ENCODE results near the gene FKBP2. TPM values are rescaled to one million over a fixed set of nuclear protein-coding genes. Genes with fewer than 3 reads are reported as not detected.
A peak's percentile ranks its signal among the peaks of the same experiment; 100 is the strongest.
"Not testable (repeated sequence)": the region's sequence is repeated elsewhere in the genome, so short reads cannot be mapped to it uniquely, and the experiment has no call there.

The FKBP2 gene
- total RNA-seq, 1 donor from 2014 or later: 41.6 TPM

DNA sequence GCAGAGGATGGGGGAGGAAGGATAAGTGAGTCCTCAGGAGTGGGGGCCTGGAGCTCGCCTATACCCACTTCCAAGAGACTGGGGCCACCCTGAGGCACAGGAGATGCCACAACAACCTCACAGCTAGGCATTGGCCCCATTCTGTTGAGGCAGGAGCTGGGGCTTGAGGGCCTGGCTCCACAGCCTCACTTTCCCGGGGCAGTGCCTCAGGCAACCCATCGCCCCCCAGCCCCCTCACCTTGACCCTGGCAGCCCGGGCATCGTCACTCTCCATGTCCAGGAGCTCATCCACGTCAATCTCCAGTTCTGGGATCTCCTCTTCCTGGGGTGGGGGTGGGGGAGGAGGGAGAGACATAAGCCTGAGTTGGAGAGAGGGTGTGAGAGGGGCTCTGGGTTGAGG, 4.1 kb downstream of the FKBP2 start:
- DNase-seq (no peak), ATAC-seq (ENCODE audit: poor library complexity) (no peak)
- intact Hi-C loops (cut with DNase I): no loop called here

DNA sequence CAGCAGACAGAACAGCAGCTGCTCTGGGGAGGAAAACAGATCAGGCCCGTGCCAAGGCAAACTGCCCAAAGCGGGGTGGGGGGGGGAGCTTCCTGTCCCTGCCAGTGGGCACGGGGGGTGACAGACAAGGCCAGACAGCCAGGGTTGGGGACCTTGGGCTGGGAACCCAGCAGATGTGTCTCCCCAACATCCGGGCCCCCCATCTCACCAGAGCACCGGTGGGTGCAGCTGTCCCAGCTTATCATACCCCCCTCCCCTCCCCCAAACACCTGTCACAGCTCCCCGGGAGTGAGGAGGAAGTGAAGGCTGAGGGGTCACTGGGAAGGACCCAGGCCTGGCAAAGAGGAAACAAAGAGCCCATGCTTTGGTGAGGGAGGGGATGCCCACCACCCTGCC, 4.5 kb downstream of the FKBP2 start:
- DNase-seq: no peak
- ATAC-seq (ENCODE audit: poor library complexity): no peak
- intact Hi-C loops (cut with DNase I): no loop called here

DNA sequence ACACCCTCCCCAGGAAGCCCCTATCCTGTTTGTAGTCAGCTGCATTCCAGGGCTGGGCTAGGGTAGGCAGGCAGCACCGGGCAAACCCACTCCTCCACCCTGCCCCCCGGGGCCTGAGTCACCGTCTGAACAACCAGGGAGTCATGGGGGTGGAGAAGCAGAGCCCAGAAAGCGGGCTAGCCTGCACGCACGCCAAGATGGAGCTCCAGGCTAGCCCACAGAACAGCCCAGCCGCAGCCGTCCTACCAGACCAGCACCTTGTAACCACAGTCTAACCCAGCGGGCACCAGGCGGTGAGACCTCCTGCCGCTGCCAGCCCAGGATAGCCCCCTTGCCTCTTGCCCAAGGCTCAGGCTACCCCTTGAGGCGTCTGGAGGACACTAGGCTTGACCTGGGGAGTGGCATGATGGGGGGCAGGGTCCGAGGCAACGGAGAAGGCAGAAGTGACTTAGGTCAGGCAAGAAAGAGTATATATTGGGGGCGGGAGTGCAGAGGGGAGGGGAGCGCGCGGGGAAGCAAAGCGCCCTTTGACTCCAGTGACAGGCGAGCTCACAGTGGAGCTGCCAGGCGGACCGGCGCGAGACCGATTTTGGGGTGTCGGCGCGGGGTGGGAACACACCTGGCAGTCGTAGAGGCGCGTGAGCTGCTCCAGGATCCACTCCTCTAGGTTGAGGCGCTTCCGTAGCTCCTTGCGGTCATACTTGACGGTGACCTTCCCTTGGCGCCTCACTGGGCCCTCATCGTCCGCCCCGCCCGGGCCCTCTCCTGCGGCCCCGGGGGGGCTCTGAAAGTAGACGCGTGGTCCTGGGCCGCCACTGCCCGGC, 5.1 kb downstream of the FKBP2 start:
- intact Hi-C loops (cut with DNase I): no loop called here
- no peak for ATAC-seq (ENCODE audit: poor library complexity)
- peak; percentile 80 for DNase-seq

DNA sequence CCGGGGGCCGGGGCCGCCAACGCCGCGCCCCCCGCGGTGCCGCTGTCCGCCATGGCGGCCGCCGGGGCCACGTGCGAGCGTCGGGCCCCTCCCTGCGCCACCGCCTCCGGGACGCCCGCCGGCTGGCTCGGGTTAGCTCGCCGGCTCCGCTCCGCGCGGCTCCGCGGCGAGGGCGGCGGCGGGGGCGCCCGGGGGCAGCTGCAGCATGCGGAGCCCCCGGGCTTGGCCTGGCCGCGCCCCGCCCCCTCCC, 5.7 kb downstream of the FKBP2 start:
- DNase-seq; ATAC-seq (ENCODE audit: poor library complexity); intact Hi-C loops (cut with DNase I): not testable (repeated sequence)

DNA sequence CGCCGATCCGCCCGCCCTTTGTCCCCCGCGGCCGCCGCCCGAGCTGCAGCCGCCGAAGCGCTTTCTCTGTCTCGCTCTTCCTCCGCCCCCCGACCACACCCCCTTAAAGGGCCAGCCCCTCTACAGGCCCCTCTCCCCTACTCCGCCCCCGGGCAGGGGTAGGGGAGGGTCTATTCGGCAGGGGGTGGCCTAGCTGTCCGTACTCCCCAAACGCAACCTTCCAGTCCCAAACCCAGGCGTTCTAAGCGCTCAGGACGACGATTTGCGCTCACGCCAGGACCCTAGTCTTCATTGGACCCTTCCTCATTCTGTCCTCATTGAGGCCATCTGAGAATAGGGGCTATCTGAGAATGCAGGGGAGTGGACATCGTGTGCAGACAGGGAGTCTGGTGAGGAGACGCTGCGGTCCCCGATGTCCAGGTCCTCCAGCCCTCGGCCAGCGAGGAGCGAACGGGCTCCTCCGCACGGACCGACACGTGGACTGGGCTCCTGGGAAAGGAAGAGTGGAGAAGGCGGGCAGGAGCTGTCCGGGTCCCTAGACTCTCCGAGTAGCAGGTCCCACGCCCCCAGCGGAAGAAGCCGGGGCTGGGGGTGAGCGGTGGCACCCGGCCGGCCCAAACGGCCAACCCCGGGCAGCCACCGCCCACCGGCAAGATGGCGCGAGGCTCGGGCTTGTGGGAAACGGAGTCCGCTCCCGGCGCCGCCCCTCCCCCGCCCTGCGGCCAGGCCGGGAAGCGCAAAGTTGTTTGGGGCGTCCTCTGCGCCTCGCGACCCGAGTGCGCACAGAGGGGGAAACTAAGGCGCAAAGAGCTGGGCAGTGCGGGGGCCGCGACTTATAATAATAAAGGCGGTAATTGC, 6.2 kb downstream of the FKBP2 start, which contains the start of gene PPP1R14B:
TSS of gene PPP1R14B (minus strand) at position 73 of the 858 bp plus-strand sequence. CDS start 270 bp downstream, outside the sequence.
- ATAC-seq (ENCODE audit: poor library complexity) (peak; percentile 80), DNase-seq (peak; percentile 94)
- intact Hi-C loops (cut with DNase I): no loop called here

DNA sequence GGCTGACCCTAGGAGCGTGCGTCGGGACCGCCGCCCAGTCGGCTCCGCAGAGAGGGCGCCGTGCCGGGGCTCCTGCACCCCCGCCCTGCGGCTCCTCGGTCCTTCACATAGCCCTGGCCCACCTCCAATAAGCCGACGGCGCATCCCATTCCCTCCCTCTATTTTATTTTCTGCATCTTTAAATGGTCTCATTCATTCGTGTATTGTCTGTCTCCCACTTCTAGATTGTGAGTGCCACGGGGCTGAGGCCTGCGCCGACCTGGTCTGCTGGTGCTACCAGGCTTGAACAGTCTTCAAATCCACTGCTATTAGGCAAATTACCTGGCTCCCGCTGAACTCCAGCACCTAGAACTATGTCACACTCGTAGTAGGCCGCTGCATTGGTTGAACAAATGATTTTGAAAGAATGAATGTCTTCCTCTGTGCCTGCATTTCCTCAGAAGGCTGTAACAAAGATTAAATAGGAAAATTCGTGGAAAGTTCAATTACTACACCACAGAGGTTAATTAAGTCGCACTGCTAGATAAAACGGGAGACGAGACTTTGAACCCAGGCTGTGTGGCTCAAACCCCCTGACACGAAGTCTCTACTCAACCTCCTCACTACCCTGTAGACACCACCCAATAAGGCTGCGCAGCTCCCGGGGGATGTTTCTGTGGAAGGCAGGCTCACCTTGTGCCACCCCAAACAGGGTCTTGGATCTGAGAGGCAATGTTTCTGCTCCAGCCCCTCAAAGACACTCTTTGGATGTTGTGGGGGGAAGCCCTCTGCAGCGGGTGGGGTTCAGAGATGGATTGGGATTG, 7.0 kb downstream of the FKBP2 start:
- intact Hi-C loops (cut with DNase I): no loop called here
- no peak for DNase-seq
- ATAC-seq (ENCODE audit: poor library complexity): peak; percentile 2

DNA sequence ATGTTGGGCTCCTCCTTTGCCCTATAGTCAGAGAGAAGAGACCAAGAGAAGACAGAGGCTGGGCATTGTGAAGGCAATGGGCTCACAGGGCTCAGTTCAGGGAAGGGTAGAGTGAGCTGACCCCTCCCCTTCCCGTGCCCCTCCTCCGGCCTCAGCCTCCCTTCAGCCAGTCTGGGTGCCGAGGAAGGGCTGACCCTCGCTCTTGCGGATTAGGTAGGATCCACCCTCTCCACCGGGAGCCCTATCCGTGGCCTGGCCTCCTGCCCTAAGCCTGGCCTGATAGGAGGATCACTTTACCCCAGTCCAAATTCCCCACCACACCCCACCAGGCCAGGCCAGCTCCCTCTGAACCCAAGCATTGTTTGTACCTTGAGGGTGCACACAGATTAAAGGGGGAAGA, 7.7 kb downstream of the FKBP2 start:
- no peak for DNase-seq
- intact Hi-C loops (cut with DNase I): no loop called here
- ATAC-seq (ENCODE audit: poor library complexity): no peak

DNA sequence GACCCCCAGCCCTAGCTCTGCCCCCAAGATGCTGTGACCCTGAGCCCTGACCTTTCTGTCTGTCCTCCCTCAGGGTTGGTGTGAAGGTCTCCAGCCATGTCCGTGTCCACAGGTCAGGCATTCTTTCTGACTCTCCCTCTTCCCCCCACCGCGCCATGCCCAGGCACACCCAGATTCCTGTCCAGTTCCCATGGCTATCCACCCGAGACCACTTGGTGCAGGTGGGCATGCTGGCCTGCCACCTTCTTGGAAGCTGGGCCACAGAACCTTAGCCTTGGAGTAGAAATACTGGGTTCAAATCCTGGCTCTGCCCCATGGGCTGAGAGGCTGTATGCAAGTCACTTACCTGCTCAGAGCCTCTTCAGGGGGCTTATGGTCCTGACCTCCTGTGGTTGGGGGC, 8.1 kb downstream of the FKBP2 start:
- intact Hi-C loops (cut with DNase I): no loop called here
- DNase-seq (no peak), ATAC-seq (ENCODE audit: poor library complexity) (no peak)

DNA sequence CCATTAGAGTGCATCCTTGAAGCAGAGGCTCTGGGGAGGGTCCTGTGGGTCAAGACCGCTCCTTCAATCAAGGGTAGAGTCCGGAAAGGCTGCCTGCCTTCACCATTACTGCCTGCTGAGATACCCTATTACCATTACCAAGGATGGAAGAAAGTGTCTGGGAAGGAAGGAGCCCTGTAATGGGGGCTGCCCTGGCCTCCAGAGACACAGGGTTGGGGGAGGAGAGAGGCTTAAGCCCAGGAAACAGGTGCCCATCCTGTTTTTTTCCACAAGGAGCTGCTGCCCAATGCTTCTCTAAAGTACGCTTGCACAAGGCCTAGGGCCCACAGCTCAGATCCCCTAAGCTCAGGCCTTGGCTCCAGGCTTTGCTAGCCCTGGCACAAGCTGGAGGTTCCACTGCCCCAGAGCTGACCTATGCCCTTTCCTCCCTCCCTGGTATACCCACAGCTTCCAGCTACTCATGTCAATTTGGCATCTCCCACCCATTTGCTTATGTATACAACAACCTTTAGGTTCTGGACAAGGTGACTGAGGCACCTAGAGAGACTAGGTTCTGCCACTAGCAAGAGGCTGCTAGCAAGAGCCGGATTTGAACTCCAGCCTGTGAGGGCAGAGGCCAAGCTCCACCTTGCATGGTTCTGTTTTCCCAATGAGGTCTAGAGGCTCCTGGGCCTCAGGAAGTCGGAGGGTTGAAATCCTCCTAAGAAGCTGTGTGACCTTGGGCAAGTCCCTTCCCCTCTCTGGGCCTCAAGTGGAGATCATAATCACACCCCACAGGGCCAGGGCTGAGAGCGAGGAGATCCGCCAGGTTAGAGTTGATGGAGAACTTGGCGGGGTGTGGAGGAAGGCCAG, 8.9 kb downstream of the FKBP2 start:
- intact Hi-C loops (cut with DNase I): no loop called here
- no peak for DNase-seq
- no peak for ATAC-seq (ENCODE audit: poor library complexity)

DNA sequence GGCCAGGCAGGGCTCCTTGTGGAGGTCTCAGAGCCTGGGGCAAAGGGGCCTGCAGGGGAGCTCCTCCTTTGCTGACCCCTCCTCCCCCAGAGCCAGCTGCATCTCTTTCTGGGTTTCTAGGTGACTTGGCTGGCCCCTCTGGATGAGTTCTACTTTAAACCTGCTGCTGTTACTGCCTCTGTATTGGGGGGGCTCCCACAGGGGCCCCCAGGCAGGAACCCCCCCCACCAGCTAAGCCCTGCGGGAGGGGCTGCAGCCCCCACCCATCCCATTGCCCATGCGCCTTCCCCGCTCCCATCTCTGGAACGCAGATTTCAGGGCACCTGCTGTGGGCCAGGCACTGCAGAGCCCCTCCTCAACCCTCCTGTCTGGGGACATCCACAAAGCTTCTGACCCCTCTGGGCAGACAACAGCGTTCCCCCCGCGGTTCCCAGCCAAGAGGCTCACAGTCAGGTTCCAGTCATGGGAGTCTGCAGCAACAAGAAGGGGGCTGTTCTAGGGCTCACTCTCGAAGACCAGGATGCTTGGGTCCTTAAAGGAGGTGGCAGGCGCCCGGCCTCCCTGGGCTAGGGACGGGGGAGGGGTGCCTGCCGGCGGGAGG, 9.6 kb downstream of the FKBP2 start:
- intact Hi-C loops (cut with DNase I): no loop called here
- DNase-seq: no peak
- no peak for ATAC-seq (ENCODE audit: poor library complexity)

DNA sequence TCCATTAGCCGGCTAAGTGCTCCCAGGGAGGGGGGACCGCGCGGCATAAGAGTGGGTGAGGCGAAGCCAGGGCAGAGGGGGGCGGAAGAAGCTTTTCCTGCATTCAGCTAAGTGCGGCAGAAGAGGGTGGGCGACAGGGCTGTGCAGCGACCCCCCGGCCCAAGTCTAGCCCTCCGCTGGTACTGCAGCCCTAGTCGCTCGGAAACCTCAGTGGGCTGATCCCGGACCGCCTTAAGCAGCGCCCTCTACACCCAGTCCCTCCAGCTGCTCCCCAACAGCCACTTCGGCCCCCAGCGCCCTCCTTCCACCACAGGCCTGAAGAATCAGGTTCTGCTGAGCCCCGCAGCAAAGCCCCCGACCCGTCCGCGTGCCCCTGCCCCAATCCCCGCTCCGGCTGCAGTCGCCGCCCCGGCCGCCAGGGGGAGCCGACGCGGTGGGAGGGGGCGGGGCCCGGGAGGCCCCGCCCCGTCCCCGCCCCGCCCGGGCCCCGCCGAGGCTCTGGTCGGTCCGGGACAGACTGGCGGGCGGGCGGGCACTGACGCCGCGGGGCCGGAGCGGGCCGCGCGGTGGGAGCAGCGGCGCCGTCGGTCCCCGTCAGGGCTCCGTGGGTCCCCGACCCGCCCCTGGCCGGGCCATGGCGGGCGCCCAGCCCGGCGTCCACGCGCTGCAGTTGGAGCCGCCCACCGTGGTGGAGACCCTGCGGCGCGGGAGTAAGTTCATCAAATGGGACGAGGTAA, 10.3 kb downstream of the FKBP2 start, which contains the start of gene PLCB3:
TSS of gene PLCB3 (plus strand) at position 515 of the 737 bp plus-strand sequence. CDS start at position 635, 120 bp downstream.
- DNase-seq (peak; percentile 73), ATAC-seq (ENCODE audit: poor library complexity) (peak; percentile 65)
- intact Hi-C loops (cut with DNase I): no loop called here

DNA sequence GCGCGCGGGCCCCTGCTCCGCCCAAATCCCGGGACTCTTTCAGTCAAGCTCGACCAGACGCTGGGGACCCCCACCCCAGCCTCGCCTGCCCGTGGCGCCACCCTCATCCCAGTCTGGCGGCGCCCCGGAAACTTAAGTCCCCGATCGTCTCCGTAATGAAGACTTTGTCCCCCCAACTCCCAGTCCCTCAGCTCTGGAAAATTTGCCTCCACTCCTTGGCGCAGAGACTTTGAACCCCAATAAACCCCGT, 10.8 kb downstream of the FKBP2 start:
- intact Hi-C loops (cut with DNase I): no loop called here
- ATAC-seq (ENCODE audit: poor library complexity) (no peak), DNase-seq (no peak)

DNA sequence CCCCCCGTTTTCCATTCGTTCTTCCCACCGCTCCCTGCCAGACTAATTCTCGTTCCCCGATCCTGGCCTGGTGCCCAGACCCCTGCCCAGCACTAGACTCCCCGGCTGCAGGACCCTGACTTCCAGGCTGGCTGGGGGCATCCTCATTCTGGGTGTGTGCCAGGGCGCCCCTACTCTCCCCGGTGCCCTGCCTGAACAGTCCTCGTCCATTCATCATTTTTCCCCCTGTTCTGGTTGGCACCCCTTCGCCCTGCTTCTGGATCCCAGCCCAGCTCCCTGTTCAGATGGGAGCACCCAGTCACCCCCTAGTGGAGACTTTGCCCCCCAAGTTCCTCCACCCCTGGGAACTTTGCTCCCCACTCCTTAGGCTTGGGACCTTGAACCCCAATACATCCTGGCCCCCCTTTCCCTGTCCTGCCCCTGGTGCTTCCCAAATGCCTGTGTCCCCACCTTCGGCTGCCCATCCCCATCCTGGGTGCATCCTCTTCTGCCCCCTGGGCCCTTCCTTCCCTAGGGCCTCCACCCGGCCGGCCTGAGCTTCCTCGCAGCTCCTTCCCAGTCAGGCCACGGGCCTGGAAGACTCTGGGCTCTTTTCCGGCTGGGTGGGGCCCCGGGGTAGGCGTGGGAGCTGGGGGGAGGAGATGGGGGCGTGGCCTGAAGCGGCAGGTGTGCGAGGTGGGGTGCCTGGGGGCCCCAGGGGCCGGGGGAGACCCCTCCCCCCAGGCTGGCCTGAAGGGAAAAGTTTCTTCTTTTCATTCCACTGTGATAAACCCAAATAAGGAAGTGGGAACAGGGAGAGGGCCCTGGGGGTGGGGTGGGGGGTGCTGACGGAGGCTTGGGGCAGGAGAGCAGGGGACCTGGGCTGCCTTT, 11.3 kb downstream of the FKBP2 start:
- no peak for DNase-seq
- peak; percentile 5 for ATAC-seq (ENCODE audit: poor library complexity)
- intact Hi-C loops (cut with DNase I): no loop called here

DNA sequence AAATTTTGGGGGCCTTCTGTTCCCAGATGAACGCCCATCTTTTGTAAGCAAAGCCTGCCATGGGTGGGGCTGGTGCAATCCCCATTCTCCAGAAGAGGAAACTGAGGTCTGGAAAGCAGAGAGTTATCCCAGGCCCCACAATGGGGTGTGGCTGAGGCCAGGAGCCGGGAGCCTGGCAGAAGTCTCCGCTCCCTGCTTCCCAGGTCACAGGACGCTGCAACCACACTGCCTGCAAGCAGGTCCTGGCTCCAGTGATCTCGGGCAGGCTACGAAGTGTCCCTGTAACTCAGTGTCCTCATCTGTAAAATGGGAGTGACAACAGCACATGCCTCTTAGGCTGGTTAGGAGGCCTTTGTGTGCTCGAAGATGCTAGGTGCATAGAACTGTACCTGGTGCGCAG, 12.1 kb downstream of the FKBP2 start:
- DNase-seq: no peak
- no peak for ATAC-seq (ENCODE audit: poor library complexity)
- intact Hi-C loops (cut with DNase I): no loop called here

DNA sequence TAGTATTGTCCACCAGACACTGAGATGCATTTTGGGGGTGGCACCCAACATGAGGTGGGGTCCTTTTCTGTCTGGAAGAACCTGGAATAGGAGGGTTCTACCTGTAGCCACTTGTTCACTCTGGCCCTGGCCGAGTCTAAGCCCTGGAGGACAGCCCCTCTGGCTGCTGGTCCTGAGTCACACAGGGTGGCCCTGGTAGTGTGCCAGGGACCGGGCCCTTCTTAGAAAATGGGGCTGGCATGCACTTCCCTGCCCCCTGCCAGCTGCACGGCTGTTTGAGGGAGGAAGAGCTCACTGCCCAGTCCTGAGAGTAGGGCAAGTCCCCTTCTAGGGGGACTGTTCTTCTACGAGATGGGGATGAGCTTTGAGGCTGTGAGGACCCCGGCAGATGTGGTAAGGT, 12.6 kb downstream of the FKBP2 start:
- no peak for DNase-seq
- intact Hi-C loops (cut with DNase I): no loop called here
- no peak for ATAC-seq (ENCODE audit: poor library complexity)

DNA sequence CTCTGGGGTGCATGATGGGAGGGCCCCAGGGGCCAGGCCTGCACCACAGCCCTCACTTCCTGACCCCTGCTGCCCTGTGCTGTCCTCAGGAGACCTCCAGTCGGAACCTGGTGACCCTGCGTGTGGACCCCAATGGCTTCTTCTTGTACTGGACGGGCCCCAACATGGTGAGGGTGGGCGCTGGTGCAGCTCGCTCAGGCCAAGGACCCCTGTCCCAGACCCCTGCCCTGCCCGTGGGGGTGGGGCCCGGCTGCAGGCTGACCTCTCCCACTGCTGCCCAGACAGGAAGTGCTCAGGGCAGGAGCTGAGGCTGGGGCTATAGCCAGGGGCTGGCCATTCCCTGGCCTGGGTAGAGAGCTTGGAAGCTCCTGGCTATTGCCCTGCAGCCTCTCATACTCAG, 13.4 kb downstream of the FKBP2 start:
- no peak for DNase-seq
- ATAC-seq (ENCODE audit: poor library complexity): no peak

More for the DNA sequence above, 13.4 kb downstream of the FKBP2 start:
- intact Hi-C loops (cut with DNase I): no loop called here
